K562 (cell line): Measurements from ENCODE around the gene CD55. TPM values are rescaled to one million over a fixed set of nuclear protein-coding genes. Genes with fewer than 3 reads are reported as not detected.

Source experiments
- CBX8 ChIP-seq: fragments of 200-600 bp; sonication (generic); IDR thresholded peaks from 2 replicates; pipeline ENCODE4 v1.6.1; 2012; ENCODE audit warnings: borderline replicate concordance, mixed run types, low read depth, mild to moderate bottlenecking, moderate library complexity, mixed read lengths, low read length, control low read depth, inconsistent platforms; ENCODE audit not compliant: poor library complexity, severe bottlenecking; ENCODE audit errors: extremely low read depth
- FOXA3 ChIP-seq, 2 experiments: fragments of 450-650 bp in 1 of 2; sonication (generic) in 1 of 2; formaldehyde crosslinking; IDR thresholded peaks in 1 of 2; conservative IDR thresholded peaks in 1 of 2; 2 replicates each; pipeline versions ENCODE4 v1.4.0 to v1.8.0; 2020 to 2022; ENCODE audit warnings: mild to moderate bottlenecking in 2 of 2, missing genetic modification reagents in 1 of 2
- FOXK2 ChIP-seq, 2 experiments: fragments of 450-650 bp; IDR thresholded peaks in 1 of 2; conservative IDR thresholded peaks in 1 of 2; 2 replicates each; pipeline ENCODE4 v1.6.1; 2016; ENCODE audit warnings: low read depth in 2 of 2, mild to moderate bottlenecking in 1 of 2
- FOXP1 ChIP-seq: sonication (generic); formaldehyde crosslinking; IDR thresholded peaks from 2 replicates; pipeline ENCODE4 v1.8.0; 2022; ENCODE audit warnings: mild to moderate bottlenecking, missing genetic modification reagents
- ILK ChIP-seq: fragments of 450-650 bp; IDR thresholded peaks from 2 replicates; pipeline ENCODE4 v1.6.1; 2016; ENCODE audit warnings: missing genetic modification characterization, low read depth, mild to moderate bottlenecking, missing compliant biosample characterization, moderate library complexity, borderline replicate concordance
- JUND ChIP-seq, 2 experiments: IDR thresholded peaks; 2 replicates in 1 of 2; 3 replicates in 1 of 2; pipeline ENCODE4 v1.6.1; 2011; ENCODE audit warnings: borderline replicate concordance in 2 of 2, low read depth in 2 of 2, low read length in 2 of 2, improper control_type of control experiment in 1 of 2, missing biosample characterization in 1 of 2, missing genetic modification characterization in 1 of 2, missing genetic modification reagents in 1 of 2
- KDM1A ChIP-seq, 2 experiments: fragments of 450-650 bp; IDR thresholded peaks; 2 replicates each; pipeline ENCODE4 v1.6.1; 2016; ENCODE audit warnings: mild to moderate bottlenecking in 2 of 2
- POLR2AphosphoS2 ChIP-seq: IDR thresholded peaks from 2 replicates; pipeline ENCODE4 v1.6.1; 2012; ENCODE audit warnings: low read length, improper control_type of control experiment
- PTTG1 ChIP-seq: fragments of 450-650 bp; IDR thresholded peaks from 2 replicates; pipeline ENCODE4 v1.6.1; 2016; ENCODE audit warnings: low read depth, mild to moderate bottlenecking, missing genetic modification characterization, missing compliant biosample characterization
- TARDBP ChIP-seq: fragments of 450-650 bp; IDR thresholded peaks from 2 replicates; pipeline ENCODE4 v1.6.1; 2016
- ZFP1 ChIP-seq: fragments of 450-650 bp; formaldehyde crosslinking; IDR thresholded peaks from 2 replicates; pipeline ENCODE4 v1.4.0; 2020; ENCODE audit warnings: mild to moderate bottlenecking, mixed read lengths
- ZFP36 ChIP-seq: fragments of 150-350 bp; IDR thresholded peaks from 2 replicates; pipeline ENCODE4 v1.6.1; 2018; ENCODE audit warnings: low read length, low read depth; ENCODE audit not compliant: partially characterized antibody
- polyA plus RNA-seq, 8 experiments: library from polyadenylated mRNA; depleted of rRNA in 4 of 8; stranded (reverse) in 5 of 8; unstranded in 3 of 8; fragments of >200 nt; fragmentation: Nextera tagmentation in 2 of 8; fragmentation: Illumina TruSeq in 1 of 8; extraction: Ambion mirVana in 2 of 8; extraction: Trizol in 1 of 8; gene quantifications; 2 replicates each; pipeline versions ENCODE4 v1.2.1 to v1.2.3, GENCODE V29; 2011 to 2014; ENCODE audit warnings: inconsistent platforms in 1 of 8, missing spikeins in 1 of 8
- total RNA-seq, 7 experiments: library from RNA; depleted of rRNA in 6 of 7; stranded (reverse); fragments of >200 nt in 6 of 7; fragmentation: Illumina TruSeq in 2 of 7; extraction: Trizol in 2 of 7; gene quantifications; 2 replicates each; pipeline versions ENCODE4 v1.2.1 to v1.2.3, GENCODE V29; 2011 to 2021; ENCODE audit warnings: low replicate concordance in 1 of 7
- TF ChIP-seq, protein P1 (sequence below): fragments of 450-650 bp; IDR thresholded peaks from 2 replicates; pipeline ENCODE4 v1.6.1; 2018; ENCODE audit not compliant: partially characterized antibody
- TF ChIP-seq, protein P2 (sequence below): IDR thresholded peaks from 2 replicates; pipeline ENCODE4 v1.6.1; 2011; ENCODE audit not compliant: insufficient read length; ENCODE audit errors: extremely low read depth
- TF ChIP-seq, protein P3 (sequence below), 3 experiments: IDR thresholded peaks in 2 of 3; conservative IDR thresholded peaks in 1 of 3; 2 replicates each; pipeline ENCODE4 v1.5.1; 2011 to 2012; ENCODE audit warnings: low read length in 3 of 3, mild to moderate bottlenecking in 3 of 3, control low read depth in 2 of 3, improper control_type of control experiment in 1 of 3, inconsistent platforms in 1 of 3, low read depth in 1 of 3, mixed read lengths in 1 of 3, moderate library complexity in 1 of 3; ENCODE audit not compliant: insufficient read depth in 2 of 3
- TF ChIP-seq, protein P4 (sequence below): sonication (generic); formaldehyde crosslinking; IDR thresholded peaks from 2 replicates; pipeline ENCODE4 v1.8.0; 2022; ENCODE audit warnings: mild to moderate bottlenecking, low read depth, missing genetic modification reagents

CD55 gene
- total and polyA plus RNA-seq, 9 of the 15 experiments (the other 6 are each of a cell fraction or from before 2014, with no cell fraction given): 17.7 to 150 (median 97.0) TPM

DNA sequence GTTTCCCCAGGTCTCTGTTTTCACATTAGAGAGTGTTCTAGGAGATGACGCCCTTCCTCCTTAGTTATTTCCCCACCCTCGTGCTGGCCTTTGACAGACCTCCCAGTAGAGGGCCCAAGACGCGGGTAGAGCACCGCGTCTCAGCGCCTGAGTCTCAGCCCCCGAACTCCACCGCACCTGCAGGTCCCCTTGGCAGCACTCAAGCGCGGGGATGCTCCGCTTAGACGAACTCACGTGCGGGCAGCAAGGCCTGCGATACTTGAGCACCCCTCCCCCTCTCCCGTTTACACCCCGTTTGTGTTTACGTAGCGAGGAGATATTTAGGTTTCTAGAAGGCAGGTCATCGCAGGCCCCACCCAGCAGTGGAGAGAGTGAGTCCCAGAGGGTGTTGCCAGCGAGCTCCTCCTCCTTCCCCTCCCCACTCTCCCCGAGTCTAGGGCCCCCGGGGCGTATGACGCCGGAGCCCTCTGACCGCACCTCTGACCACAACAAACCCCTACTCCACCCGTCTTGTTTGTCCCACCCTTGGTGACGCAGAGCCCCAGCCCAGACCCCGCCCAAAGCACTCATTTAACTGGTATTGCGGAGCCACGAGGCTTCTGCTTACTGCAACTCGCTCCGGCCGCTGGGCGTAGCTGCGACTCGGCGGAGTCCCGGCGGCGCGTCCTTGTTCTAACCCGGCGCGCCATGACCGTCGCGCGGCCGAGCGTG is at the start of gene CD55 (continued):
- TF ChIP-seq CBX8: no peak
- TF ChIP-seq, protein P1, sequence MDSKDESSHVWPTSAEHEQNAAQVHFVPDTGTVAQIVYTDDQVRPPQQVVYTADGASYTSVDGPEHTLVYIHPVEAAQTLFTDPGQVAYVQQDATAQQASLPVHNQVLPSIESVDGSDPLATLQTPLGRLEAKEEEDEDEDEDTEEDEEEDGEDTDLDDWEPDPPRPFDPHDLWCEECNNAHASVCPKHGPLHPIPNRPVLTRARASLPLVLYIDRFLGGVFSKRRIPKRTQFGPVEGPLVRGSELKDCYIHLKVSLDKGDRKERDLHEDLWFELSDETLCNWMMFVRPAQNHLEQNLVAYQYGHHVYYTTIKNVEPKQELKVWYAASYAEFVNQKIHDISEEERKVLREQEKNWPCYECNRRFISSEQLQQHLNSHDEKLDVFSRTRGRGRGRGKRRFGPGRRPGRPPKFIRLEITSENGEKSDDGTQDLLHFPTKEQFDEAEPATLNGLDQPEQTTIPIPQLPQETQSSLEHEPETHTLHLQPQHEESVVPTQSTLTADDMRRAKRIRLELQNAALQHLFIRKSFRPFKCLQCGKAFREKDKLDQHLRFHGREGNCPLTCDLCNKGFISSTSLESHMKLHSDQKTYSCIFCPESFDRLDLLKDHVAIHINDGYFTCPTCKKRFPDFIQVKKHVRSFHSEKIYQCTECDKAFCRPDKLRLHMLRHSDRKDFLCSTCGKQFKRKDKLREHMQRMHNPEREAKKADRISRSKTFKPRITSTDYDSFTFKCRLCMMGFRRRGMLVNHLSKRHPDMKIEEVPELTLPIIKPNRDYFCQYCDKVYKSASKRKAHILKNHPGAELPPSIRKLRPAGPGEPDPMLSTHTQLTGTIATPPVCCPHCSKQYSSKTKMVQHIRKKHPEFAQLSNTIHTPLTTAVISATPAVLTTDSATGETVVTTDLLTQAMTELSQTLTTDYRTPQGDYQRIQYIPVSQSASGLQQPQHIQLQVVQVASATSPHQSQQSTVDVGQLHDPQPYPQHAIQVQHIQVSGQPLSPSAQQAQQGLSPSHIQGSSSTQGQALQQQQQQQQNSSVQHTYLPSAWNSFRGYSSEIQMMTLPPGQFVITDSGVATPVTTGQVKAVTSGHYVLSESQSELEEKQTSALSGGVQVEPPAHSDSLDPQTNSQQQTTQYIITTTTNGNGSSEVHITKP: peak; percentile 86
- no peak for TF ChIP-seq POLR2AphosphoS2
- TF ChIP-seq FOXP1 (CRISPR knock-in tag): peak; percentile 89
- peak; percentile 54 to 92 for TF ChIP-seq FOXA3 (CRISPR knock-in tag; conservative IDR thresholded peaks at IDR 0.05 in 1 of 2, IDR thresholded peaks at IDR 0.05 in 1 of 2)
- TF ChIP-seq, protein P2, sequence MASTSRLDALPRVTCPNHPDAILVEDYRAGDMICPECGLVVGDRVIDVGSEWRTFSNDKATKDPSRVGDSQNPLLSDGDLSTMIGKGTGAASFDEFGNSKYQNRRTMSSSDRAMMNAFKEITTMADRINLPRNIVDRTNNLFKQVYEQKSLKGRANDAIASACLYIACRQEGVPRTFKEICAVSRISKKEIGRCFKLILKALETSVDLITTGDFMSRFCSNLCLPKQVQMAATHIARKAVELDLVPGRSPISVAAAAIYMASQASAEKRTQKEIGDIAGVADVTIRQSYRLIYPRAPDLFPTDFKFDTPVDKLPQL: no peak
- peak; percentile 74; the same call in 1 of the 2 replicates for TF ChIP-seq TARDBP
- TF ChIP-seq, protein P3, sequence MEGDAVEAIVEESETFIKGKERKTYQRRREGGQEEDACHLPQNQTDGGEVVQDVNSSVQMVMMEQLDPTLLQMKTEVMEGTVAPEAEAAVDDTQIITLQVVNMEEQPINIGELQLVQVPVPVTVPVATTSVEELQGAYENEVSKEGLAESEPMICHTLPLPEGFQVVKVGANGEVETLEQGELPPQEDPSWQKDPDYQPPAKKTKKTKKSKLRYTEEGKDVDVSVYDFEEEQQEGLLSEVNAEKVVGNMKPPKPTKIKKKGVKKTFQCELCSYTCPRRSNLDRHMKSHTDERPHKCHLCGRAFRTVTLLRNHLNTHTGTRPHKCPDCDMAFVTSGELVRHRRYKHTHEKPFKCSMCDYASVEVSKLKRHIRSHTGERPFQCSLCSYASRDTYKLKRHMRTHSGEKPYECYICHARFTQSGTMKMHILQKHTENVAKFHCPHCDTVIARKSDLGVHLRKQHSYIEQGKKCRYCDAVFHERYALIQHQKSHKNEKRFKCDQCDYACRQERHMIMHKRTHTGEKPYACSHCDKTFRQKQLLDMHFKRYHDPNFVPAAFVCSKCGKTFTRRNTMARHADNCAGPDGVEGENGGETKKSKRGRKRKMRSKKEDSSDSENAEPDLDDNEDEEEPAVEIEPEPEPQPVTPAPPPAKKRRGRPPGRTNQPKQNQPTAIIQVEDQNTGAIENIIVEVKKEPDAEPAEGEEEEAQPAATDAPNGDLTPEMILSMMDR (IDR thresholded peaks at IDR 0.05 in 2 of 3, conservative IDR thresholded peaks at IDR 0.05 in 1 of 3; ENCODE audit: insufficient read depth in 2 of 3, low read depth in 1 of 3, low read length in 3 of 3): peak; percentile 60 to 74 (median 62)
- peak; percentile 17 to 61; a peak in 1 of 4 replicates for TF ChIP-seq KDM1A (IDR thresholded peaks at IDR 0.05)
- TF ChIP-seq JUND (IDR thresholded peaks at IDR 0.05; ENCODE audit: borderline replicate concordance, low read depth, low read length): peak; percentile 85
- no peak; the same call in 1 of the 3 replicates for TF ChIP-seq JUND (tag; IDR thresholded peaks at IDR 0.05; ENCODE audit: borderline replicate concordance, low read depth, low read length)
- TF ChIP-seq, protein P4, sequence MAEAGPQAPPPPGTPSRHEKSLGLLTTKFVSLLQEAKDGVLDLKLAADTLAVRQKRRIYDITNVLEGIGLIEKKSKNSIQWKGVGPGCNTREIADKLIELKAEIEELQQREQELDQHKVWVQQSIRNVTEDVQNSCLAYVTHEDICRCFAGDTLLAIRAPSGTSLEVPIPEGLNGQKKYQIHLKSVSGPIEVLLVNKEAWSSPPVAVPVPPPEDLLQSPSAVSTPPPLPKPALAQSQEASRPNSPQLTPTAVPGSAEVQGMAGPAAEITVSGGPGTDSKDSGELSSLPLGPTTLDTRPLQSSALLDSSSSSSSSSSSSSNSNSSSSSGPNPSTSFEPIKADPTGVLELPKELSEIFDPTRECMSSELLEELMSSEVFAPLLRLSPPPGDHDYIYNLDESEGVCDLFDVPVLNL (CRISPR knock-in tag): 0 out of 2 replicates have a peak, but pooled peaks have one; percentile 68
- no peak for TF ChIP-seq PTTG1 (tag)
- TF ChIP-seq FOXK2 (conservative IDR thresholded peaks at IDR 0.05 in 1 of 2, IDR thresholded peaks at IDR 0.05 in 1 of 2; ENCODE audit: low read depth in 2 of 2): peak; percentile 96 to 98
- no peak for TF ChIP-seq ZFP1 (CRISPR knock-in tag)
- TF ChIP-seq ZFP36: no peak
- no peak for TF ChIP-seq ILK (tag)
